RWPE2 (cell line): ENCODE results near the gene GLT1D1.
A peak's percentile ranks its signal among the peaks of the same experiment; 100 is the strongest.

Source experiments
- ATAC-seq: fragments of 200-7000 bp; cut with Tn5 transposase; 3 replicates; pipeline ENCODE4 v1.9.1; 2021; ENCODE audit warnings: low read depth
- DNase-seq: peaks from one replicate; pipeline ENCODE4 v3.0.0-alpha.2; 2020; ENCODE audit warnings: low spot score
- H3K27ac ChIP-seq: fragments of 450-650 bp; 2 replicates; pipeline ENCODE4 v1.5.1; 2017; ENCODE audit warnings: mild to moderate bottlenecking; ENCODE audit not compliant: poor library complexity, severe bottlenecking
- H3K27me3 ChIP-seq: fragments of 250-450 bp; sonication (Bioruptor Pico); 2 replicates; pipeline ENCODE4 v1.5.1; 2021; ENCODE audit warnings: mild to moderate bottlenecking, moderate library complexity; ENCODE audit not compliant: insufficient read depth, poor library complexity, severe bottlenecking
- H3K36me3 ChIP-seq: fragments of 250-450 bp; sonication (Bioruptor Pico); 2 replicates; pipeline ENCODE4 v1.5.1; 2020; ENCODE audit warnings: low read depth, mild to moderate bottlenecking, moderate library complexity
- H3K4me1 ChIP-seq: fragments of 250-450 bp; sonication (Bioruptor Pico); 2 replicates; pipeline ENCODE4 v1.5.1; 2021; ENCODE audit warnings: mild to moderate bottlenecking, moderate library complexity; ENCODE audit not compliant: insufficient read depth, poor library complexity, severe bottlenecking
- H3K4me3 ChIP-seq: fragments of 250-450 bp; sonication (Bioruptor Pico); 2 replicates; pipeline ENCODE4 v1.5.1; 2021; ENCODE audit warnings: mild to moderate bottlenecking, moderate library complexity; ENCODE audit not compliant: severe bottlenecking
- H3K9me3 ChIP-seq: fragments of 250-450 bp; sonication (Bioruptor Pico); 2 replicates; pipeline ENCODE4 v1.5.1; 2021; ENCODE audit warnings: mild to moderate bottlenecking, moderate library complexity; ENCODE audit not compliant: severe bottlenecking
- CTCF ChIP-seq: fragments of 450-650 bp; IDR thresholded peaks from one replicate; pipeline ENCODE4 v1.5.1; 2017; ENCODE audit warnings: mild to moderate bottlenecking, moderate library complexity; ENCODE audit not compliant: poor library complexity, severe bottlenecking

Gene GLT1D1

DNA sequence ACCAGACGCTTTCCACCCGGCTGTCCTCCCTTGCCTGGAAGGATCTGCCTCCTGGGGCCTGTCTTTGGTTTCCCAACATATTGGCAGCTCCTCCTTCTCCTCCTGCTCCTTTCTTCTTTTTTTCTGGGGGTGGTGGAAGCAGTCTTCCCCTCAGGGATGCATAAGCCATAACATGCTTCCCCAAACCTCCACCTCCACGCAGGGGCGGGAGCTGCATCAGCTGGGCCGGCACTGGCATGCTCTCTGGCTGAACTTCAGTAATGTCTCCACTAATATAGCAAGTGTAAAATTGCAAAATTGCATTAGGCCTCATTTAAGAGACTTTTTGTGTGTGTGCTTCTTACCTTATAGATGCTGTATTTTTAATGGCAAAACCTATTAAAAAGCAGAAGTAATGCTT lies 58.6 kb downstream of the GLT1D1 start:
- no peaks in the 10 kb centered on the region for H3K9me3 ChIP-seq
- DNase-seq (no peak), ATAC-seq (no peak)
- H3K4me3 ChIP-seq, result no peak overlapping the region
- no peaks in the 10 kb centered on the region for H3K4me1 ChIP-seq
- H3K36me3 ChIP-seq, result no peaks in the 10 kb centered on the region
- TF ChIP-seq CTCF, result no peak
- H3K27me3 ChIP-seq, result no peaks in the 10 kb centered on the region
- no peak overlapping the region for H3K27ac ChIP-seq

- ATAC-seq, result no peak
- Histone ChIP-seq H3K27ac (no peak overlapping the region), H3K36me3 (no peaks in the 10 kb centered on the region), H3K27me3 (no peaks in the 10 kb centered on the region), H3K4me1 (no peaks in the 10 kb centered on the region), H3K9me3 (no peaks in the 10 kb centered on the region), H3K4me3 (no peak overlapping the region)
- no peak for TF ChIP-seq CTCF
- DNase-seq, result no peak
These were observed 61.8 kb downstream of the GLT1D1 start for GRCh38 chr12:128914908-128915563.

DNA sequence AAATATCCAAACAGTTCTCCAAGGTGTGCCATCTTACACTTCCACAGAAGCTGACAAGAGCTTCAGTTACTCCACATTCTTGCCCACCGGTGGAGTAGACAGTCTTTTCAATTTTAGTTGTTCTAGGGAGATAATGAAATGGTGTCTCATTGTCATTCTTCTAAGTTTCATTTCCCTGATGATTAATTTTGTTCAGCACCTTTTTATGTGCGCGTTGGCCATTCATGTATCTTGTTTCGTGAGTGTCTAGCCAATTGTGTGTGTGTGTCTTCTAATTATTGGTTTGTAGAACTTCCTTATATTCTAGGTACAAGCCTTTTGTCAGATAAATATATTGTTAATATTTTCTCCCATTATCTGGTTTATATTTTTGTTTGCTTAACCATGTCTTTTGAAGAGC lies 63.1 kb downstream of the GLT1D1 start:
- H3K27me3 ChIP-seq, result no peaks in the 10 kb centered on the region
- ATAC-seq, result no peak
- no peaks in the 10 kb centered on the region for H3K36me3 ChIP-seq
- H3K9me3 ChIP-seq, result no peaks in the 10 kb centered on the region
- no peak overlapping the region for H3K4me3 ChIP-seq
- H3K27ac ChIP-seq, result no peak overlapping the region
- no peaks in the 10 kb centered on the region for H3K4me1 ChIP-seq
- no peak for TF ChIP-seq CTCF
- no peak for DNase-seq

DNA sequence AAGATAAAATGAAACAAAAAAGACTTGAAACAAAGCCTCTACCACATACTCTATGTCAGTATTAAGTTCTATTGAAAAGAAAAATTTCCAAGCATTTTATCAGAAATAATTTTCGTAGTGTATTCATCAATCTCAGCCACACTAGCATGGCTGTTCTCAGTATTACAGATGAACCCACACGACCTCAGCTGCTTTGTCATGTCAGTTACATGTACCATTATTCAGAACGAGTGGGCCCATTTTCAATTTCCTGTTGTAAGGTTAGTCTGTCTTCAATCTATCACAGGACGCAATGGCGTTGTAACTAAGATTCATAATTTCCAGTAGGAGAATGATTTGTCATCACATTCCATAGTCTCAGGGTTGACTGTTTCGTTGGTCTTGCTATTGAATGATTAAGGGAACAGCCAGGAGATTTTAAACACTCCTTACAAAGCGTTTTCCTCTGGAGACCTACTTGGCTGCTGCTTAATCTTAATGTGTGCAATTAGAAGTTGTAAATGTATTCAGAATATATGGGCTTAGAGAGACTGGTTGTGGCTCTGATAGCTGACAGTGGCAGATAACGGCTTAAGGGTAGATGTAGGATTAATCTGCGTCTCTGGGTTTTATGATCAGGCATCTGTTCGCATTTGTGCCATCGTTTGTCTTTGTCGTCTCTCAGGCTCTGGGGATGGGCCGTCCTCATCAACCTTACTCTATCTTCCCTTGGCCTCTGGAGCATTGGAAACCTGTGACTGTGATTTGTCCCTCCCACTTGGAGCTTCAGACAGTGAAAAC lies 65.4 kb downstream of the GLT1D1 start:
- ATAC-seq, result no peak
- no peaks in the 10 kb centered on the region for H3K4me1 ChIP-seq
- no peaks in the 10 kb centered on the region for H3K27me3 ChIP-seq
- no peak overlapping the region for H3K27ac ChIP-seq
- TF ChIP-seq CTCF, result no peak
- no peak for DNase-seq
- no peak overlapping the region for H3K4me3 ChIP-seq
- no peaks in the 10 kb centered on the region for H3K9me3 ChIP-seq
- no peaks in the 10 kb centered on the region for H3K36me3 ChIP-seq

DNA sequence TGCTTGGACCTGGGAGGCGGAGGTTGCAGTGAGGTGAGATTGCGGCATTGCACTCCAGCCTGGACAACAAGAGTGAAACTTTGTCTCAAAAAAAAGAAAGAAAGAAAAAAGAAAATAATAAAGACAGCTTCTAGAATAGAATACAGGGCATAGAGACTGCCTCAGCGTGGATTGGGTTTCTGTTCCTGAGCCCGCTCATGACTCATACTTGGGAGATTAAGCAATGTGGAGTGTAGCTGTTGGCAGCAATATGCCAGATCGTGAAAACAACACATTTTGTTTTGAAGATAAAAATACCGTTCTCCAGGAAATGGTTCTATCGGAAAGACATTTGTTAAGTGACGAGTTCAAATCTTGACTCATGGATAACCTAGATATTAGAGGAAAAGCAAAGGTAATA lies 67.2 kb downstream of the GLT1D1 start:
- Histone ChIP-seq H3K4me3 (no peak overlapping the region), H3K27ac (no peak overlapping the region), H3K36me3 (no peaks in the 10 kb centered on the region), H3K4me1 (no peaks in the 10 kb centered on the region), H3K9me3 (no peaks in the 10 kb centered on the region), H3K27me3 (no peaks in the 10 kb centered on the region)
- TF ChIP-seq CTCF, result no peak
- DNase-seq (no peak), ATAC-seq (peak; percentile 74; the same call in 2 of the 3 replicates)
